HEK293T (cell line): Measurements from ENCODE around the gene NR2C2.

Experiments used
- ELF4 ChIP-seq: fragments of 450-650 bp; IDR thresholded peaks from 2 replicates; pipeline ENCODE4 v1.6.1; 2017; ENCODE audit warnings: antibody characterized with exemption
- FOXA1 ChIP-seq: fragments of 450-650 bp; IDR thresholded peaks from 2 replicates; pipeline ENCODE4 v1.6.1; 2016; ENCODE audit warnings: mild to moderate bottlenecking
- FOXK2 ChIP-seq: fragments of 450-650 bp; IDR thresholded peaks from 2 replicates; pipeline ENCODE4 v1.6.1; 2016; ENCODE audit warnings: mild to moderate bottlenecking
- SUZ12 ChIP-seq: fragments of 450-650 bp; IDR thresholded peaks from 2 replicates; pipeline ENCODE4 v1.6.1; 2016; ENCODE audit warnings: mild to moderate bottlenecking
- ZNF384 ChIP-seq: fragments of 450-650 bp; IDR thresholded peaks from 2 replicates; pipeline ENCODE4 v1.6.1; 2016

- no peak for TF ChIP-seq SUZ12
- no peak for TF ChIP-seq ELF4
- TF ChIP-seq FOXA1, result no peak
- no peak for TF ChIP-seq ZNF384
- no peak for TF ChIP-seq FOXK2
Measured at GRCh38 chr3:14926592-14926991, 20.8 kb upstream of the NR2C2 start.
